ENCODE results near the gene ZNF554.

GRCh38 chr19:2869618-2870017, 50.0 kb downstream of the ZNF554 start:
- TF ChIP-seq SIN3A (IDR thresholded peaks at IDR 0.05; ENCODE audit: borderline replicate concordance, insufficient read depth, low read length) (no peak), TAF1 (IDR thresholded peaks at IDR 0.05; ENCODE audit: borderline replicate concordance, insufficient read depth, low read length) (no peak), POLR2AphosphoS5 (IDR thresholded peaks at IDR 0.05; ENCODE audit: low read depth, low read length) (no peak), REST (IDR thresholded peaks at IDR 0.05; ENCODE audit: insufficient read depth in 1 of 2, low read depth in 2 of 2, low read length in 2 of 2) (no peak), FOXP2 (optimal IDR thresholded peaks at IDR 0.05; ENCODE audit: borderline replicate concordance, extremely low read depth, extremely low read length, insufficient read depth) (no peak)
